ENCODE data around the gene TXN. TPM values are rescaled to one million over a fixed set of nuclear protein-coding genes. Genes with fewer than 3 reads are reported as not detected.
A peak's percentile ranks its signal among the peaks of the same experiment; 100 is the strongest.

The TXN gene
- total RNA-seq, result 10 to 100 TPM; 45.6 to 47.9 TPM
- polyA plus RNA-seq, result 100 to 1,000 TPM; 196 to 267 TPM

DNA sequence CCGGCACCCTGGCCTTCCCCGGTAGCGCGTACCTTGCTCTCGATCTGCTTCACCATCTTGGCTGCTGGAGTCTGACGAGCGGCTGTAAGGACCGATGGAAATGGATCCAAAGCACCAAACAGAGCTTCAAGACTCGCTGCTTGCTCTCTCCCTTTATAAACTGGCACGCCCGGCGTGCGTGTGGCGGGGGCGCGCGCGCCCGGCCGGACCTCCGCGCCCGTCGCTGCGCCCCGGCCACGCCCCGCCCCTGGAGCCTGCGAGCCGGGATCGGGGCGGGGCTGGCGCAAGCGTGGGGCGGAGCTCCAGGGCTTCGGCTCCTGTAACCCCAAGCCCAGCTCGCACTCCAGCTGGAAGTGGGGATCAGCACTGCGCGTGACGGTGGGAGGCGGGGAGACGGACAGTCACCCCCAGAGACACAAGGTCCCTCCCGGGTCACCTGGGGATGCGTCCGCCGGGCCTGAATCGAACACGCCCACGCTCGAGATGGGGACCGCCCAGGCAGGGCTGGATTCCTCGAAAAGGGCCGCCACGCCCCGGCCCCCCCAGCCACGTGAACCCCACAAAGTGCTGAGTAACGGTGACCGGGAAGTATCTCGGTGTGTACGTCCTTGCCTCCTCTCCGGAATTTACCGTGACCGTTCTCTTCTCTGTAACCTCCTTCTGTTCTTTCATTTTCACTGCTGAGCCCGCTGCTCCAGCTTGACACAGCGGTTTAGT lies at the start of gene TXN:
TXN (minus strand) TSS at position 128 of the 717 bp plus-strand sequence; CDS start at position 56, 72 bp downstream.
- Histone ChIP-seq H3K27ac (ENCODE audit: low read depth, low read length) (peak within 1 kb of the TSS; percentile 69), H3K9me3 (ENCODE audit: control insufficient read depth in 1 of 2, low read length in 2 of 2) (no peaks in the 10 kb centered on the region), H3K4me1 (ENCODE audit: insufficient read depth, low read length) (peaks cover 40% of the 10 kb centered on the region), H3K27me3 (ENCODE audit: insufficient read depth, low read length) (no peaks in the 10 kb centered on the region), H3K4me3 (ENCODE audit: low read length in 2 of 2) (peak within 1 kb of the TSS; percentile 64 to 90), H3K36me3 (ENCODE audit: insufficient read depth, low read length) (no peaks in the 10 kb centered on the region)
- Mint-ChIP-seq H3K4me3 (peak within 1 kb of the TSS; percentile 94 to 99 (median 97)), H3K36me3 (peaks cover 0 to 11% of the 10 kb centered on the region in 2 donors), H3K9me3 (no peaks in the 10 kb centered on the region), H3K4me1 (peaks cover 26 to 47% (median 37%) of the 10 kb centered on the region in 4 donors), H3K27ac (peak within 1 kb of the TSS; percentile 90 to 99 (median 96)), H3K27me3 (no peaks in the 10 kb centered on the region)
- intact Hi-C loops (cut with micrococcal nuclease), result loop anchor here (5.0 to 10.0 kb wide), 2 partner anchors 102 to 1226 kb away; partner anchors contain the start of gene ECPAS
- ChIA-PET POLR2A (ENCODE audit: partially characterized antibody) (interaction anchor here (0.8 to 1.2 kb wide), 2 partner anchors 108 to 1640 kb away, joined by 3 to 4 read pairs; partner anchors contain the start of gene UGCG), CTCF (ENCODE audit: partially characterized antibody) (interaction anchor here (1.1 to 1.7 kb wide), 3 partner anchors 14 to 42 kb away, joined by 3 to 4 read pairs (median 4); no protein-coding TSS in a partner anchor)
- peak; percentile 76 to 81 (median 81) for DNase-seq

DNA sequence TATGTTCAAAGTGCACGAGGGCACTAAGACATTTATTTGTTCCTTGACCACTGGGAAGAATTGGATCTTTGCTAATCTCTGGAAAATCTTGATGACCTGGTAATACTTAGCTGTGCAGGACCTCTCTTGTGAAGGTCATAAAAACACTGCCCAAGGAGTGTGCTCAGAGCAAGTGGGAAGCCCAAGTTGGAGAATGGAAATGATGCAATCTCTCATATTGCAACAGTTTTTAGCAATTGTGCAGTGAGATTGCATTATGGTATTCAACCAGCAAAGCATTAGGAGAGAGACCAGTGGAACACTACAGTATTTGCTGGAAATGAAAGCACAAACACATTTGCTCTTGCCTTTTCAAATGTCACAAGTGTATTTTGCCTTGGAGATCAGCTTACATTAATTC lies 46.8 kb upstream of the TXN start:
- no peaks in the 10 kb centered on the region for H3K4me1 ChIP-seq (ENCODE audit: insufficient read depth, low read length)
- H3K36me3 Mint-ChIP-seq, result no peaks in the 10 kb centered on the region
- H3K4me3 ChIP-seq (ENCODE audit: low read length in 2 of 2), result no peak overlapping the region
- no peaks in the 10 kb centered on the region for H3K27me3 ChIP-seq (ENCODE audit: insufficient read depth, low read length)
- no peak for DNase-seq
- H3K4me1 Mint-ChIP-seq, result no peaks in the 10 kb centered on the region
- ChIA-PET CTCF (ENCODE audit: partially characterized antibody) (no interaction called here), POLR2A (ENCODE audit: partially characterized antibody) (no interaction called here)
- peaks cover 0 to 4% (median 0%) of the 10 kb centered on the region in 8 donors for H3K9me3 Mint-ChIP-seq
- H3K36me3 ChIP-seq (ENCODE audit: insufficient read depth, low read length), result no peaks in the 10 kb centered on the region
- H3K27ac ChIP-seq (ENCODE audit: low read depth, low read length), result no peak overlapping the region
- H3K27me3 Mint-ChIP-seq, result peaks cover 17 to 24% of the 10 kb centered on the region in 2 donors
- intact Hi-C loops (cut with micrococcal nuclease), result no loop called here
- H3K9me3 ChIP-seq (ENCODE audit: control insufficient read depth in 1 of 2, low read length in 2 of 2), result no peaks in the 10 kb centered on the region
- H3K27ac Mint-ChIP-seq, result no peak overlapping the region
- no peak overlapping the region for H3K4me3 Mint-ChIP-seq

DNA sequence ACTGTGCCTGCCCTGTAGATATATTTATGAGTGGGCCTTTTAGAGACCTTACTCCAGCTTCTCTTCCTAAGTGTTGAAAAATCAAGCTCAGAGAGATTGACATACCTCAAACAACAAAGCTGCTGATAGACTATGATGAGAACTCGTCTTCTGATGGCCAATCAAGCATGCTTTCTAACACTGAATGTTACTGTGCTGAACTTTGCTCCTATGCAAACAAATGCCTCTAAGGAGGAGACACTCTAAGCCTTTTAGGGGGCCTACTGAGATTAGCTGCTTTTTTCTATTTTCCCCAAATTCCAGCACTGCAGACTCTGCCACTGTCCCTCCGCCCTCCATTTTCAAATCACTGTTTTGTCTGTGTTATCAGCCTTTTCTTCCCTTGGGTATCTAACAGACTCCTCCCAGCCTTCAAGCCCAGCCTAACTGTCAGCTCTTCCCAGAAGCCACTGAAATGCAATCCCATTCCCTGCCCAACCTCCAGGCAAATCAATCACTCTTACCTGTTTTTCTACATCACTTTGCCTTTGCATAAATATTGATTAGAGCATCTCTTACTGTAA lies 41.8 kb upstream of the TXN start:
- POLR2A ChIA-PET (ENCODE audit: partially characterized antibody), result no interaction called here

DNA sequence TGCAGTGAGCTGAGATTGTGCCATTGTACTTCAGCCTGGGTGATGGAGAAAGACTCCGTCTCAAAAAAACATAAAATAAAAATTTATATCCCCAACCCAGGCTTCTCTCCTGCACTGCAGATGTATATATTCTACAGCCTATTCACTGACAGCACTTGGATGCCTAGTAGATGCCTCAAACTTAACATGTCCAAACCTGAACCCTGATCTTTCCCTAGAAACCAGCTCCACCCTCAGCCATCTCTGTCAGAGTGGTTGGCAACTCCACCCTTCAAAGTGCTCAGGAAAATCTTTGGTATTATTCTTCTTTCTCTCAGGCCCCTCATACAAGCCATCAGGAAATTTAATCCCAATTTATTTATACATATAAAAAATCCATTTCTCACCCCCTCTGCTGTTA lies 36.9 kb upstream of the TXN start:
- Mint-ChIP-seq H3K27me3 (peaks cover 0 to 4% of the 10 kb centered on the region in 2 donors), H3K36me3 (no peaks in the 10 kb centered on the region), H3K9me3 (no peaks in the 10 kb centered on the region), H3K4me3 (no peak overlapping the region), H3K4me1 (no peaks in the 10 kb centered on the region), H3K27ac (no peak overlapping the region)
- CTCF ChIA-PET (ENCODE audit: partially characterized antibody), result no interaction called here
- POLR2A ChIA-PET (ENCODE audit: partially characterized antibody), result no interaction called here
- H3K27ac ChIP-seq (ENCODE audit: low read depth, low read length), result no peak overlapping the region
- no peak overlapping the region for H3K4me3 ChIP-seq (ENCODE audit: low read length in 2 of 2)
- no peak for DNase-seq
- H3K9me3 ChIP-seq (ENCODE audit: control insufficient read depth in 1 of 2, low read length in 2 of 2), result no peaks in the 10 kb centered on the region
- H3K27me3 ChIP-seq (ENCODE audit: insufficient read depth, low read length), result no peaks in the 10 kb centered on the region
- intact Hi-C loops (cut with micrococcal nuclease), result no loop called here
- H3K36me3 ChIP-seq (ENCODE audit: insufficient read depth, low read length), result no peaks in the 10 kb centered on the region
- no peaks in the 10 kb centered on the region for H3K4me1 ChIP-seq (ENCODE audit: insufficient read depth, low read length)

More for the DNA sequence above, 41.8 kb upstream of the TXN start:
- Mint-ChIP-seq H3K36me3 (no peaks in the 10 kb centered on the region), H3K27ac (no peak overlapping the region), H3K4me3 (no peak overlapping the region), H3K4me1 (no peaks in the 10 kb centered on the region), H3K27me3 (peaks cover 6 to 18% of the 10 kb centered on the region in 2 donors), H3K9me3 (peaks cover 0 to 2% (median 0%) of the 10 kb centered on the region in 8 donors)
- CTCF ChIA-PET (ENCODE audit: partially characterized antibody), result no interaction called here
- no peak overlapping the region for H3K27ac ChIP-seq (ENCODE audit: low read depth, low read length)
- intact Hi-C loops (cut with micrococcal nuclease), result no loop called here
- H3K27me3 ChIP-seq (ENCODE audit: insufficient read depth, low read length), result no peaks in the 10 kb centered on the region
- no peaks in the 10 kb centered on the region for H3K4me1 ChIP-seq (ENCODE audit: insufficient read depth, low read length)
- no peak for DNase-seq
- H3K4me3 ChIP-seq (ENCODE audit: low read length in 2 of 2), result no peak overlapping the region
- no peaks in the 10 kb centered on the region for H3K36me3 ChIP-seq (ENCODE audit: insufficient read depth, low read length)
- no peaks in the 10 kb centered on the region for H3K9me3 ChIP-seq (ENCODE audit: control insufficient read depth in 1 of 2, low read length in 2 of 2)

DNA sequence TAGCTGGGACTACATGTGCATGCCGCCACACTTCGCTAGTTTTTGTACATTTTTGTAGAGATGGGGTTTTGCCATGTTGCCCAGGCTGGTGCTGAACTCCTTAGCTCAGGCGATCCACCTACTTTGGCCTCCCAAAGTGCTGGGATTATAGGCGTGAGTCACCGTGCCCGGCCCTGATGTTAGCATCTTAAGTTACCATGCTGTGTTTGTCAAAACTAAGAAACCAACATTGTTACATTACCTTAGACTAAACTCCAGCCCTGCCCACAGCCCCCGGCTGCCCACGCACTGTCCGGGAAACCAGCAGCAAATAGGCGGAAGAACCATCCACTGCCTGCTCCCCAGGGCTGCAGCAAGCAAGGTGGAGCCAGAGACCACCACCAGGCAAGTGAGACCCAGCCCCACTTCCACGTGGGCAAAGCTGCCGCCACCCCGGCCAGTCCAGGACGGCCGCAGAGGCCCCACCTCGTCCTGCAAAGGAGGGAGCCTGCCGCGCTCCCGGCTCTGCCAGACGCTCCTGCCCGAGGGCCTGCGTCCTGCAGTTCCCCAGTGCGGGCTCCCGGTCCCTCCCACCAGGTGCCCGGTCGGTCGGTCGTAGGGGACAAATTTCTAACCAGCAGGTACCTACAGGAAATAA lies 35.7 kb upstream of the TXN start:
- no peak for DNase-seq
- H3K4me1 Mint-ChIP-seq, result no peaks in the 10 kb centered on the region
- Histone ChIP-seq H3K9me3 (ENCODE audit: control insufficient read depth in 1 of 2, low read length in 2 of 2) (no peaks in the 10 kb centered on the region), H3K27ac (ENCODE audit: low read depth, low read length) (no peak overlapping the region), H3K4me3 (ENCODE audit: low read length in 2 of 2) (no peak overlapping the region), H3K27me3 (ENCODE audit: insufficient read depth, low read length) (no peaks in the 10 kb centered on the region), H3K36me3 (ENCODE audit: insufficient read depth, low read length) (no peaks in the 10 kb centered on the region), H3K4me1 (ENCODE audit: insufficient read depth, low read length) (no peaks in the 10 kb centered on the region)
- no peak overlapping the region for H3K27ac Mint-ChIP-seq
- POLR2A ChIA-PET (ENCODE audit: partially characterized antibody), result no interaction called here
- H3K36me3 Mint-ChIP-seq, result no peaks in the 10 kb centered on the region
- intact Hi-C loops (cut with micrococcal nuclease), result no loop called here
- peaks cover 0 to 4% of the 10 kb centered on the region in 2 donors for H3K27me3 Mint-ChIP-seq
- no peaks in the 10 kb centered on the region for H3K9me3 Mint-ChIP-seq
- no peak overlapping the region for H3K4me3 Mint-ChIP-seq
- CTCF ChIA-PET (ENCODE audit: partially characterized antibody), result no interaction called here

DNA sequence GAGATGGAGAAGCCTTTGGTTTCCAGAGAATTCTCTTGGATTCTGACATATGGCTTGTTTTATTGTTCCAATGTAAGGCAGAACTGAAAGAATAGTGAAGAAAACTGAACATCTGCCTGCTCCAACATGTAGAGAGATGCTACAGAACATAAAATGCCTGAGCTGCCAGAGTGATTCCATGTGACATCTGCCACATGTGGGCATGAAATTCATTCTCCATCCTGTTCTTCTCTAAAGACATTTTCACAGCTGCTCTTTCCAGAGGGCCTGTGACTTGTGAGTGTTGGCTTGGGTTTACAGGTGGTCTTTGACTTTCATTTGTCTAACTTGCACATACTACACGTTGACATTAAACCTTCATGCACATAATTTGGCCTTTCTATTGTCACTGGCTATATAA lies 33.7 kb upstream of the TXN start:
- H3K36me3 ChIP-seq (ENCODE audit: insufficient read depth, low read length), result no peaks in the 10 kb centered on the region
- H3K27ac Mint-ChIP-seq, result no peak overlapping the region
- H3K4me1 Mint-ChIP-seq, result no peaks in the 10 kb centered on the region
- no peak overlapping the region for H3K4me3 ChIP-seq (ENCODE audit: low read length in 2 of 2)
- no peaks in the 10 kb centered on the region for H3K4me1 ChIP-seq (ENCODE audit: insufficient read depth, low read length)
- H3K9me3 ChIP-seq (ENCODE audit: control insufficient read depth in 1 of 2, low read length in 2 of 2), result no peaks in the 10 kb centered on the region
- no peak overlapping the region for H3K4me3 Mint-ChIP-seq
- no peaks in the 10 kb centered on the region for H3K36me3 Mint-ChIP-seq
- H3K27ac ChIP-seq (ENCODE audit: low read depth, low read length), result no peak overlapping the region
- POLR2A ChIA-PET (ENCODE audit: partially characterized antibody), result no interaction called here
- H3K9me3 Mint-ChIP-seq, result peaks cover 0 to 4% (median 0%) of the 10 kb centered on the region in 8 donors
- no peaks in the 10 kb centered on the region for H3K27me3 ChIP-seq (ENCODE audit: insufficient read depth, low read length)
- CTCF ChIA-PET (ENCODE audit: partially characterized antibody), result no interaction called here
- no peak for DNase-seq
- intact Hi-C loops (cut with micrococcal nuclease), result no loop called here
- peaks cover 3 to 6% of the 10 kb centered on the region in 2 donors for H3K27me3 Mint-ChIP-seq

DNA sequence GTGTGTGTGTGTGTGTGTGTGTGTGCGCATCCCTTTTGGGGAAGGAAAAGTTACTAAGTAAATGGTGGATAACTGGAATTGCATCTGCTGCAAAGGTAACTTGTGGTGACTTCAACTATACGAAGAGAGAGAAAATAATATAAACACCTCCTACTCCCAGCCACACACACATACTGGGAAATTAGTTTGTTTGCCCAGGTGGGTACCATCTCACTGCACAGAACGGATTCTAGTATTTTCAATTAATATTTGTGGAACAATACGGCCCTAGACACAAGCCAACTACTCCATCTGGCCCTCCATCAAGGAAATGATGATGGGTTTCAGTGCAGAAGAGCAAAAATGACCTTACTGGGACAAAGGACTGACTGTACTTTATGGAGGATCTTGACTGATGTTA lies 32.2 kb upstream of the TXN start:
- Histone ChIP-seq H3K4me1 (ENCODE audit: insufficient read depth, low read length) (no peaks in the 10 kb centered on the region), H3K27me3 (ENCODE audit: insufficient read depth, low read length) (no peaks in the 10 kb centered on the region), H3K36me3 (ENCODE audit: insufficient read depth, low read length) (no peaks in the 10 kb centered on the region), H3K27ac (ENCODE audit: low read depth, low read length) (no peak overlapping the region), H3K4me3 (ENCODE audit: low read length in 2 of 2) (no peak overlapping the region), H3K9me3 (ENCODE audit: control insufficient read depth in 1 of 2, low read length in 2 of 2) (no peaks in the 10 kb centered on the region)
- H3K9me3 Mint-ChIP-seq, result peaks cover 0 to 4% (median 0%) of the 10 kb centered on the region in 8 donors
- H3K27ac Mint-ChIP-seq, result no peak overlapping the region
- ChIA-PET POLR2A (ENCODE audit: partially characterized antibody) (no interaction called here), CTCF (ENCODE audit: partially characterized antibody) (no interaction called here)
- intact Hi-C loops (cut with micrococcal nuclease), result no loop called here
- peaks cover 9 to 14% of the 10 kb centered on the region in 2 donors for H3K27me3 Mint-ChIP-seq
- DNase-seq, result no peak
- no peaks in the 10 kb centered on the region for H3K4me1 Mint-ChIP-seq
- no peak overlapping the region for H3K4me3 Mint-ChIP-seq
- H3K36me3 Mint-ChIP-seq, result no peaks in the 10 kb centered on the region
